Pons (tissue), 1 donor: ENCODE results near the gene HPDL.
"Not testable (repeated sequence)": the region's sequence is repeated elsewhere in the genome, so short reads cannot be mapped to it uniquely, and the experiment has no call there.

Experiments
- DNase-seq: peaks from one replicate; pipeline ENCODE4 v3.0.0-alpha.2; 2016; ENCODE audit warnings: low spot score

Gene HPDL

GRCh38 chr1:45326627-45327623, at the start of gene HPDL:
TSS of gene HPDL (plus strand) at chr1:45326895. CDS start at chr1:45327149, 254 bp downstream.
- DNase-seq: peak; percentile 68

DNA sequence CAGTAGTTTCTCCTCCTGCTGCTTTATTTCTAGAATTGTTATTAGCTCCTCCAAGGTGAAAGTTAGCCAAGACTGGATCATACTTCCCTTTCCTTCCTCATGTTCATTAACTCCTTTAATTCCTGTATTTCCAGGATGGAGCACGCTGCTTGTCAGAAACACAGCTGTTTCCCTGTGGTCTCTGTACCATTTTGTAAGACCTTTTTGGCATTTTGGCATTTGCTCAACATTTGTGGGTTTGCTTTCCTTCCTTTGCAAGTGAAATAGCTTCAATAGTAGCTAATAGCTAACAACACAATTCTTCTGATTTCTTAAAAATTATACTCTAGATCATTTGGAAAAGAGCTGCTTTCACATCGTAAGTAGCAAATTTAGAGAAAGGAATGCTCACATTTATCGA, 44.3 kb upstream of the HPDL start:
- DNase-seq: no peak

- DNase-seq: not testable (repeated sequence)
These were observed 41.8 kb upstream of the HPDL start for GRCh38 chr1:45284858-45285257.

DNA sequence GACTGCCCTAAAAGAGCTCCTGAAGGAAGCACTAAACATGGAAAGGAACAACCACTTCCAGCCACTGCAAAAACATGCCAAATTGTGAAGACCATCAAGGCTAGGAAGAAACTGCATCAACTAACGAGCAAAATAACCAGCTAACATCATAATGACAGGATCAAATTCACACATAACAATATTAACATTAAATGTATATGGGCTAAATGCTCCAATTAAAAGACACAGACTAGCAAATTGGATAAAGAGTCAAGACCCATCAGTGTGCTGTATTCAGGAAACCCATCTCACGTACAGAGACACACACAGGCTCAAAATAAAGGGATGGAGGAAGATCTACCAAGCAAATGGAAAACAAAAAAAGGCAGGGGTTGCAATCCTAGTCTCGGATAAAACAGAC, 40.2 kb upstream of the HPDL start:
- not testable (repeated sequence) for DNase-seq

GRCh38 chr1:45291002-45291401, 35.7 kb upstream of the HPDL start:
- not testable (repeated sequence) for DNase-seq

DNA sequence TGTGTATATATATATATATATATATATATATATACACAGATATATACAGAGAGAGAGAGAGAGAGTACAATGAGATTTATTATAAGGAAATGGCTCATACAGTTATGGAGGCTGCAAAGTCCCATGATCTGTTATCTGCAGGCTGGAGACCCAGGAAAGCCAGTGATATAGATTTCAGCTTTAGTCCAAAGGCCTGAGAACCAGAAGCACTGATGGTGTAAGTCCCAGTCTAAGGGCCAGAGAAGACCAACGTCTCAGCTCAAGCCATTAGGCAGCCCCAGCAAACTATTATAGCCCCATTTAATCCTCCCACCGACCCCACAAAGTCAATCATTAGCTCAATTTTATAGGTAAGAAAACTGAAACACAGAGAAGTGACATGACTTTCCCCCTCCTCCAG, 35.0 kb upstream of the HPDL start:
- no peak for DNase-seq

DNA sequence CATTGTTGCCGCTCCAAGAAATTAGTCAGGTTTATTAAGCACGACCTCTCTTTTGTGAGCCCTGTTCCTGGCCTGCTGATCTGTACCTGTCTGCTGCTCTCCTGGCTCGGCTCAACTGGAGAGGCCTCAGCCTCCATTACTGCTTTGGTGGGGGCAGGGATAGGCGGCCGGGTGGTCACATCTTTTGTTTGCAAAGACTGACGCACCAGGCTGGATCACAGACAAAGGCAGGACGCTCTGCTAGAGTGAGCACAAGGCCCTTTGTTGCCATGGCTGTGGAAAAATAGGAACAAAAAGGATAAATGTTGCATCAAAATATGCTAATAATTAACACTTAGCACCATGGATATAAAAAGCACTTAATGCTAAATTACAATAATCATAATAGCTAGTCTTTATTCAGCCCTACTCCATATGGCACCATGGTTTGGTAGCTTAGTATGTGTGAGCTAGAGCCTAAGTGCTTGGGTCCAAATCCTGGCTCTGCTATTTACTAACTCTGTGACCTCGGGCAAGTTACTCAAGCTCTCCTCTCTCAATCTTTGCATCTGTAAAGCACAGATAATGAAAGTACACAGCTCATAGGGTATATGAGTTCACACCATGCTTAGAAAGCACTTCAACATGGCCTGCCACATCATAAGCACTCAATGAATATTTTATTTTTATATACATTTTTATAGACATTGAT, 28.9 kb upstream of the HPDL start:
- DNase-seq: peak; percentile 37

- no peak for DNase-seq
These were observed 27.4 kb upstream of the HPDL start for GRCh38 chr1:45299296-45299695.

DNA sequence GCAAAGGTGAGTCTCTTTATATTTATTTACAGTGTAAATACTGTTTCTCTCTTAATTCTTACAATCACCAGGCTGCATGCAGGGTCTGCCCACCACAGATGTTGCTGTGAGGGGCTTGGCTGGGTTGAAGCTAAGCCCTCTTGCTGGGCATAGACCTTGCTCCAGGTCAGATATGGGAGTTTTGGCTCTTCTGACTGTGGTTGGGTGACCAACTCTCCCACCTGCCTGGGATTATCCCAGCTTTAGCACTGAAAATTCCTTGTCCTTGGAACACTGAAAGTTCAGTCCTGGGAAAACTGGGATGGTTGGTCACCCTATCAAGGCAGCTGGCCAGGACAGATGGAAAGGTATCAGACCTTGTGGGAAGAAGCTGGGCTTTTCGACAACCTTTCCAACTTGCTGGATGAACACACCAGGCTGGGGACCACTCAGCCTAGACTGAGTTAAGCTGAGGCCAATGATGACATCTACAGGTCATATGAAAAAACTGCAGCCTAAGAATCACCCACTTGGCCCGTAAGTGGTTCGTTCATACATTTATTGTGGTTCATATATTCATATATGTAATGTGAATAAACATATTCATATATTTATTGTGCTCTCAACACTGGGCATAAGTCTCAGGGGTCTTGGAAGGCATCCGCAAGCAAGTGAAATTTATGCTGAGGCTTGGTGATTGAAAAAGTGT, 26.6 kb upstream of the HPDL start:
- DNase-seq: peak; percentile 83

DNA sequence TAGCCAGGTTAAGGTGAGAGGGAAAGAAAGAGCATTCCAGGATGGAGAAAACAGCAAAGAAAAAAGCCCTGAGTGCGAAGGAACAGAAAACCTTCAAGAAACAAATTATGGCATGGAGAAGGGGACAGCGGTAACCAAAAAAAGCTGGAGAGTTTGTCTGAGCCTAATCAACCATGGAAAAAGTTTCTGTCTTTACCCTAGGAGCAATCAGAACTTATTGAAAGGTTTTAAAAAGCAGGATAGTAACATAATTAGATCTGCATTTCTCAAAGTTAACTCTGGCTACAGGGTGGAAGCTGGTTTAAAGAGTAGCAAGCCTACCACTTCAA, 26.1 kb upstream of the HPDL start:
- no peak for DNase-seq

- no peak for DNase-seq
These were observed 24.1 kb upstream of the HPDL start for GRCh38 chr1:45302505-45303150.

DNA sequence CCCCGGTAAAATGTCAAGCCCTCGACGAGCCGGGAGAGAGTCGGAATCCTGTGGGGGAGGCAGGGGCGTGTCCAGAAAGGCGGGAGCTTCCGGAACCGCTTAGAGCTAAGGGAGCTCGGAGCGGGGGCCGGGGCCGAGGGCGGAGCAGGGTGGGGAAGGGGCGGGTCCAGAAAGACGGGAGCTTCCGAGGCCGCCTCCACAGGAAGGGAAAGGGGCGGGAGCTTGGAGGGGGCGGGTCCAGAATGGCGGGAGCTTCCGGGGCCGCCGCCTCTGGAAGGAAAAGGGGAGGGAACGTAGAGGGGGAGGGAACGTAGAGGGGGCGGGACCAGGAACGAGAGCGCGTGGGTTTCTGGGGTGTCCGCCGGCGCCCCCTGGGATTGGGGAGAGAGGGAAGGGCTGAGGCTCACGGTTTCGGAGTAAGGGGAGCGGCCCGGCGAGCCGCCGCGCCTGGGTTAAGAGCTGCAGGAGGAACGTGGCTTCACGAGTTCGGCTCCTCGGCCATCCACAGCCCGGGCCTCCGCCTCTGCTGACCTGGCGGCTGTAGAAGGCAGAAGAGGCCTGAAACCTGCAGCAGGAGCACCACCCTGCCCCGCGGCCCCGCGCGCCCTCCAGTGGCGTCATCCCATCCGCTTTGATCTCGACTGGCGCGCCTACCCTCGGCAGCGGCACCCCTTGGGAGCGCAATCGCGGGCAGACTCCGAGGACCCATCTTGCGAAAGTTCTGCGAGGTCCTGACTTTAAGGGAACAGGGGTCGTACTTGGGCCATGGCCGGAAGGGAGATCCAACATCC, 23.0 kb upstream of the HPDL start:
- peak; percentile 97 for DNase-seq

GRCh38 chr1:45304311-45305081, 22.2 kb upstream of the HPDL start:
- DNase-seq: peak; percentile 24

- DNase-seq: no peak
These were observed 21.5 kb upstream of the HPDL start for GRCh38 chr1:45305231-45305630.

DNA sequence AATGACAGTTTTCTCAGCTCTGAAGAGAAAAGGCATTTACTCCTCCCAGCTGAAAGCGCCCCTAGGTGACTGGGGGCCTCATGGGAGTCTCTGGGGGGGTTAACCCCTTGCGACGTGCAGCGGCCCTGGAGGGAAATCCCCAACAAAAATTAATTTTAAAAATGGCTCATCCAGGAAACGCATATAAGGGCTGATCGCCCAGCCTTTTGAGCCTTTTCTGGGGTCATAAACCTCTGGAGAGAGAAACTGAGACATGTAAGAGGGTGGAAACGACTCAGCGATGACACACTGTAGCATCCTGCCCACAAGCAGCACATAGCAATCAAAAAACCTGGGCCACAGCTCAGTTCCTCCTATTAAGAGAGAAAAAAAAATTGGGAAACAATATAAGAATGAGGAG, 20.4 kb upstream of the HPDL start:
- DNase-seq: no peak

DNA sequence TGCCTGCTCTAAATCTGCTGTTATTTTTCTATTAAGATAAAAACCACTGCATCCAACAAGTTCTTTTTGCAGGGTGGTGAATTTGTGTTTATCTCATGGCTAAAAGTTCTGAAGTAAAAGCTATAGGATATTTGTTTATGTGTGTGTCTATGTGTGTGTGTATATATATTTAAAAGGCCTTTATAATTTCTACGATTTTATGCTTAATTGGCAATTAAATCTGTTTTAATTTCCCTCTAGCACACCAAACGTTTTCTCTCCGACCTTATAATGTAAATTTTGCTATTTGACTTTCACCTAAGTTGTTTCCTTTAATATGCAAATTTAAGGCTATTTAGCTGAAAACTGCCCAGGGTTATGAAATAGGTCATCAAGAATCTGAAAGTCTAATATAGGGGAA, 19.8 kb upstream of the HPDL start:
- DNase-seq: no peak

- DNase-seq: no peak
These were observed 12.4 kb upstream of the HPDL start for GRCh38 chr1:45314266-45314665.

GRCh38 chr1:45317166-45317565, 9.5 kb upstream of the HPDL start:
- DNase-seq: no peak

DNA sequence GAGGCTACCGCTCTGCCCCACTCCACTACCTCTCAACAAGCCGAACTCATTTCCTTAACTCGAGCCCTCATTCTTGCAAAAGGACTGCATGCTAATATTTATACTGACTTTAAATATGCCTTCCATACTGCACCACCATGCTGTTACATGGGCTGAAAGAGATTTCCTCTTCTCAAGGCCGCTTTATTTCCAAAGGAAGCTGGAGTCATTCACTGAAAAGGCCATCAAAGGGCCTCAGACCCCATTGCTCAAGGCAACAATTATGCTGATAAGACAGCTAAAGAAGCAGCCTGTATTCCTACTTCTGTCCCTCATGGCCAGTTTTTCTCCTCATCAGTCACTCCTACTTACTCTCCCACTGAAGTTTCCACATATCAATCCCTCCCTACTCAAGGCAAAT, 6.9 kb upstream of the HPDL start:
- DNase-seq: no peak

DNA sequence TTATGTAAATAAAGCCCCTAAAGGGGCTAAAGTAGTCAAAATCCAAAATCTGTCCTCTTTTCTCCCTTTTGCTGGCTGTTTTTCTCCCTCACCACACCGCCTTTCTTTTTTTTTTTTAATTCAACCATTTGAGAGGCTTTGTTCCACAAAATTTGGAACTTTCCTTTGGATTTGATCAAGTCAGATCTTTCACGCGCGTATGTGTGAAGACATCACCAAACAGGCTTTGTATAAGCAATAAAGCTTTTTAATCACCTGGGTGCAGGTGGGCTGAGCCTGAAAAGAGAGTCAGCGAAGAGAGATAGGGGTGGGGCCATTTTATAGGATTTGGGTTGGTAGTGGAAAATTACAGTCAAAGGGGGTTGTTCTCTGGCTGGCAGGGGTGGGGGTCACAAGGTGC, 5.3 kb upstream of the HPDL start:
- no peak for DNase-seq
